ENCODE measurements around the gene FBXL19. TPM values are rescaled to one million over a fixed set of nuclear protein-coding genes. Genes with fewer than 3 reads are reported as not detected.

The FBXL19 gene
- total RNA-seq, 3 donors from 2014 or later: 25.8 to 31.3 (median 30.8) TPM

- H3K27me3 Mint-ChIP-seq (ENCODE audit: low read depth): no peaks in the 10 kb centered on the region
- H3K4me1 Mint-ChIP-seq (ENCODE audit: low read depth): peaks cover 15% of the 10 kb centered on the region
- peak overlapping the region; percentile 99 for H3K4me3 Mint-ChIP-seq
- no peaks in the 10 kb centered on the region for H3K36me3 Mint-ChIP-seq (ENCODE audit: insufficient read depth)
- ATAC-seq: peak; percentile 75 to 78
- H3K9me3 Mint-ChIP-seq: no peaks in the 10 kb centered on the region
- DNase-seq: peak; percentile 91
Measured at GRCh38 chr16:30922960-30923535, 324 bp upstream of the FBXL19 start.

DNA sequence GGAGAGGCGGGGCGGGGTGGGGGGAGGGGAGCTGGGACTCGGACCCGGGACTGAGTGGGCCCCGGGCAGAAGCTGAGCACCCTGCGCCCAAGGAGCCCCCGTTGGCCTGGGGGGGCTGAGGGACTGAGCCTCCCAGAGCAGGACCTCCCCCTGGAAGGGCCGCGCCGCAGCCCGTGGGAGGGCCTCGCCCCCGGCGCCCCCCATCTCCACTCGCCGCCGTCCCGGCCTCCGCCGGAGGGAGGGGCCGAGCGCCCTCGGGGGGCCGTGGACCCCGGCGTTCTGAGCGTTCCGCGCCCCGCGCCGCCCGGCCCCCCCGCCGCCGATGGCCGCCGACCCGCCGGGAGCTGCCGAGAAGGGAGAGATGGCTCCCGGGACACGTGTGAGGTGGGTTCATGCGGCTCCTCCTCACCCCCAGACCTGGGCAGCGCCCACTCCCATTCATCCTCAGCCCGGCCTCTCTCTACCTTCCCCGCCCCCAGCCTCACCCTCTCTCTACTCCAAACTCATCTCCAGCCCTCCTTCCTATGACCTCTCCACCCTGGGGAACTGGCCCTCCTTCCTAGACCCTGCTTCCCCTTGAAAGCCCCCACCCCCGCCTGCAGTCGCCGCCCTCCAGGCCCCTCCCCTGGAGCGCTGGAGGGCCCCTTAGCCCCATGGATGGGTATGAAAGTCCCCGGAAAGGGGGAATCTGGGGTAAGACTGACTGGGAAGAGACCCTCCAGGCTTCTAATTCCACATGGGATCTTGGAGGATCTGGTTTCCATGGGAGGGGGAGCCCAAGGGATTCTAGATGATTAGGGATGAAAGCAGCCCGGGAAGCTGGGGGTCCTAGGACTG is 922 bp downstream of the FBXL19 start:
- ATAC-seq (no peak), DNase-seq (no peak)
- peaks cover 15% of the 10 kb centered on the region for H3K4me1 Mint-ChIP-seq (ENCODE audit: low read depth)
- peak overlapping the region; percentile 75 for H3K4me3 Mint-ChIP-seq
- no peaks in the 10 kb centered on the region for H3K36me3 Mint-ChIP-seq (ENCODE audit: insufficient read depth)
- no peaks in the 10 kb centered on the region for H3K27me3 Mint-ChIP-seq (ENCODE audit: low read depth)
- H3K9me3 Mint-ChIP-seq: no peaks in the 10 kb centered on the region

- Mint-ChIP-seq H3K36me3 (ENCODE audit: insufficient read depth) (no peaks in the 10 kb centered on the region), H3K27me3 (ENCODE audit: low read depth) (no peaks in the 10 kb centered on the region), H3K4me1 (ENCODE audit: low read depth) (peaks cover 15% of the 10 kb centered on the region), H3K4me3 (peak overlapping the region; percentile 75), H3K9me3 (no peaks in the 10 kb centered on the region)
- DNase-seq (no peak), ATAC-seq (no peak)
Measured at GRCh38 chr16:30924913-30925631, 1.7 kb downstream of the FBXL19 start.

DNA sequence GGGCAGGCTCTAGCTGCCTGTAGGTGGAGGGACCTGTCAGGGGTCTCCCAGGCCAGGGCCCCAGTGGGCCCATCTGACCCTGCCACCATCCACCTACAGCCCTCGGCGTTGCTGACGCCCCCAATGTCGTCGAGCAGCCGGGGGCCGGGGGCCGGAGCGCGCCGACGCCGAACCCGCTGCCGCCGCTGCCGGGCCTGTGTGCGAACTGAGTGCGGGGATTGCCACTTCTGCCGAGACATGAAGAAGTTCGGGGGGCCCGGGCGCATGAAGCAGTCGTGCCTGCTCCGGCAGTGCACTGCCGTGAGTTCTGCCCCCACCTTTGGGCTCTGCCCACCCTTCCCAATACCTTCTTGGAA is 2.2 kb downstream of the FBXL19 start:
- Mint-ChIP-seq H3K4me1 (ENCODE audit: low read depth) (peaks cover 15% of the 10 kb centered on the region), H3K4me3 (no peak overlapping the region), H3K36me3 (ENCODE audit: insufficient read depth) (no peaks in the 10 kb centered on the region), H3K27me3 (ENCODE audit: low read depth) (no peaks in the 10 kb centered on the region), H3K9me3 (no peaks in the 10 kb centered on the region)
- no peak for ATAC-seq
- no peak for DNase-seq

DNA sequence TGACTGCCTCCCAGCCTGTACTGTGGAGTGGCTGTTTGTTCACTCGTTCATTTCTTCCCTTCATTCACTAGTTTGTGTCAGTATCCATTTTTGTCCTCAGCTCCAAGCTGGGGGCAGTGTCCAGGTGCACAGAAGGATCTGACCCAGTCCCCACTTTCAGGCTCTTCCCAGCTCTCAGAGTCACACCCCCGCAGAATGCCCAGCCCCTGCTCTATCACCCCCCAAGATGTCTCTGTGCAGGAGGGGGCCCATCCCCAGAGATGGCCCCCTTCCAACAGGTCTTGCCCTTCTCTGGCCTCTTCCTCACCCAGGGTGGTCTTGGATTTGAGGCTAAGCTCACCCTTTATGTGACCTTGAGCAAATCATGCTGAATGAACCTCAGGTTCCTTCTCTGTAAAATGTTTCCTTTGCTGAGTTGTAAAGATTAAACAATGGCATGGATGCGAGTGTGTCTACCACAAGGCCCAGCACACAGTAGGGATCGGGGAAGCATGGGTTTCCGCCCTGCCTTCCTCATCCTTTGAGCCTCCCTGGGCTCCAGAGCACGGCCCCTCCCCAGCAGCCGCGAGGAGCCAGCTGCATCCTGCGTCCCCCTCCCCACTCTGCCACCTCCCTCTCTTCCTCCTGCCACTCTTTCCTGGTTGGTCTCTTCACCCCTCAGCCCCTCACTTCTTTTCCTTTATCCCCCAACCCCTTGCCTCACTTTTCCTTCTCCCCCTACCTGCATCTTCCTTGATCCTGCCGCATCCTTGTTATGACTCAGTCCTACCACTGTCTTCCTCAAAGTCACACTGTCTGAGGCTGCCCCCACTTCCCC is 2.8 kb downstream of the FBXL19 start:
- Mint-ChIP-seq H3K9me3 (no peaks in the 10 kb centered on the region), H3K4me3 (peak overlapping the region; percentile 27), H3K27me3 (ENCODE audit: low read depth) (no peaks in the 10 kb centered on the region), H3K4me1 (ENCODE audit: low read depth) (peaks cover 15% of the 10 kb centered on the region), H3K36me3 (ENCODE audit: insufficient read depth) (peaks cover 2% of the 10 kb centered on the region)
- DNase-seq (no peak), ATAC-seq (no peak)

DNA sequence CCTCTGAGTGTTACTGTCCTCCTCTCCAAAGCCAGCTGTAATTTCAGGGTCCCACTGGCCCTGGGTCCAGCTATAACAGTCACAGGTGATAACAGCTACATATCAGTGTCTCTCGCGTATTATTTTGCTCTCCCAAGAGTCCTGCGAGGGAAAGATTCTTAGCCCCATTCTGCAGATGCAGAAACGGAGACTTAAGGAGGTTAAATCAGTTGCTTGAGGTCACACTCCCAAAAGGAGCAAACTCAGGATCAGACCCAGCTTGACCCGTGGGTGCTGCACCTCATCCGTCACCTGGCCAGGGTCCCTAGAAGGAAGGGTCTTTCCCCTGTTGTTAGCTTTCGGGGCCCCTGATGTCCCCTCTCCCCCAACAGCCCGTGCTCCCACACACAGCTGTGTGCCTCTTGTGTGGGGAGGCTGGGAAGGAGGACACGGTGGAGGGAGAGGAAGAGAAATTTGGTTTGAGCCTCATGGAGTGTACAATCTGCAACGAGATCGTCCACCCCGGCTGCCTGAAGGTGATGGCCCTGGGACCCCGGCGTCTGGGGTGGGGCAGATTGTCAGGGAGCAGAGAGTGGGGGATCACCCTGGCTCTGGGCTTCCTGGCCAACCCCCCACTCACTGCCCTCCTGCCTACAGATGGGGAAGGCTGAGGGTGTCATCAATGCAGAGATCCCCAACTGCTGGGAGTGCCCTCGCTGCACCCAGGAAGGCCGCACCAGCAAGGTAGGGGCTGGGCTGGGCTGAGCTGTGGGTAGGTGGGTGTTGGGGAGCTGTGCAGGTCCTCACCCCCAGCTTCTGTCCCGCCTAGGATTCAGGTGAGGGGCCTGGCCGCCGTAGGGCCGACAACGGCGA is 3.8 kb downstream of the FBXL19 start:
- ATAC-seq: no peak
- Mint-ChIP-seq H3K4me1 (ENCODE audit: low read depth) (peaks cover 11% of the 10 kb centered on the region), H3K36me3 (ENCODE audit: insufficient read depth) (peaks cover 3% of the 10 kb centered on the region), H3K4me3 (no peak overlapping the region), H3K9me3 (no peaks in the 10 kb centered on the region), H3K27me3 (ENCODE audit: low read depth) (no peaks in the 10 kb centered on the region)
- no peak for DNase-seq

DNA sequence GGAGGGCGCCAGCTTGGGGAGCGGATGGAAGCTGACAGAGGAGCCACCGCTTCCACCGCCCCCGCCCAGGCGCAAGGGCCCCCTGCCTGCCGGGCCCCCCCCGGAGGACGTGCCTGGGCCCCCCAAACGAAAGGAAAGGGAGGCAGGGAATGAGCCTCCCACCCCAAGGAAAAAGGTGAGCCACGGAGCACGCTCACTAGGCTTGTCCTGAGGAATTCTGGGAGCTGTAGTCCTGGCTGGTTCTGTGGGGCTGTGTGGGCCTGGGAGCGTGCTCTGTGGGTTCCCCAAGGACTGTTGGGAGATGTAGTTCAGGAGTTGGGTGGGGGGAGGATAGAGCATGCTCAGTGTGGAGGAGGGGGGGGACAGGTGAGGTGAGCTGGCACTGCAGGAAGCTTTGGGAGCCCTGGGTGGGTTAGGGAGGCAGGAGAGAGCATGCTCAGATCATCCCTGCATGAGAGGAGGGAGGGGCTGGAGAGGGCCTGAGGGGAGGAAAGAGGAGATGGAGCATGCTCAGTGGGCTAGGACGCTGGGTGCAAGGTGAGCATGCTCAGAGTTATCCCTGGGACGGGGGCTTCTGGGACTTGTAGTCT is 4.5 kb downstream of the FBXL19 start:
- DNase-seq: no peak
- peaks cover 9% of the 10 kb centered on the region for H3K4me1 Mint-ChIP-seq (ENCODE audit: low read depth)
- peaks cover 4% of the 10 kb centered on the region for H3K36me3 Mint-ChIP-seq (ENCODE audit: insufficient read depth)
- no peak overlapping the region for H3K4me3 Mint-ChIP-seq
- H3K9me3 Mint-ChIP-seq: no peaks in the 10 kb centered on the region
- ATAC-seq: peak; percentile 20 to 44
- H3K27me3 Mint-ChIP-seq (ENCODE audit: low read depth): no peaks in the 10 kb centered on the region

- H3K4me3 Mint-ChIP-seq: no peak overlapping the region
- peaks cover 8% of the 10 kb centered on the region for H3K4me1 Mint-ChIP-seq (ENCODE audit: low read depth)
- DNase-seq (no peak), ATAC-seq (no peak)
- H3K36me3 Mint-ChIP-seq (ENCODE audit: insufficient read depth): peaks cover 4% of the 10 kb centered on the region
- no peaks in the 10 kb centered on the region for H3K9me3 Mint-ChIP-seq
- H3K27me3 Mint-ChIP-seq (ENCODE audit: low read depth): no peaks in the 10 kb centered on the region
Measured at GRCh38 chr16:30928390-30928789, 5.0 kb downstream of the FBXL19 start.

GRCh38 chr16:30929167-30929566 is 5.8 kb downstream of the FBXL19 start:
- no peak for ATAC-seq
- H3K36me3 Mint-ChIP-seq (ENCODE audit: insufficient read depth): peaks cover 4% of the 10 kb centered on the region
- no peaks in the 10 kb centered on the region for H3K9me3 Mint-ChIP-seq
- peaks cover 8% of the 10 kb centered on the region for H3K4me1 Mint-ChIP-seq (ENCODE audit: low read depth)
- no peaks in the 10 kb centered on the region for H3K27me3 Mint-ChIP-seq (ENCODE audit: low read depth)
- no peak for DNase-seq
- H3K4me3 Mint-ChIP-seq: no peak overlapping the region

GRCh38 chr16:30930160-30930571 is 6.8 kb downstream of the FBXL19 start:
- Mint-ChIP-seq H3K4me3 (no peak overlapping the region), H3K4me1 (ENCODE audit: low read depth) (peaks cover 6% of the 10 kb centered on the region), H3K27me3 (ENCODE audit: low read depth) (no peaks in the 10 kb centered on the region), H3K36me3 (ENCODE audit: insufficient read depth) (peaks cover 7% of the 10 kb centered on the region), H3K9me3 (no peaks in the 10 kb centered on the region)
- DNase-seq: no peak
- ATAC-seq: no peak

- ATAC-seq (no peak), DNase-seq (no peak)
- Mint-ChIP-seq H3K27me3 (ENCODE audit: low read depth) (no peaks in the 10 kb centered on the region), H3K9me3 (no peaks in the 10 kb centered on the region), H3K4me3 (no peak overlapping the region), H3K36me3 (ENCODE audit: insufficient read depth) (peaks cover 7% of the 10 kb centered on the region), H3K4me1 (ENCODE audit: low read depth) (peaks cover 5% of the 10 kb centered on the region)
Measured at GRCh38 chr16:30931068-30931650, 7.8 kb downstream of the FBXL19 start.

DNA sequence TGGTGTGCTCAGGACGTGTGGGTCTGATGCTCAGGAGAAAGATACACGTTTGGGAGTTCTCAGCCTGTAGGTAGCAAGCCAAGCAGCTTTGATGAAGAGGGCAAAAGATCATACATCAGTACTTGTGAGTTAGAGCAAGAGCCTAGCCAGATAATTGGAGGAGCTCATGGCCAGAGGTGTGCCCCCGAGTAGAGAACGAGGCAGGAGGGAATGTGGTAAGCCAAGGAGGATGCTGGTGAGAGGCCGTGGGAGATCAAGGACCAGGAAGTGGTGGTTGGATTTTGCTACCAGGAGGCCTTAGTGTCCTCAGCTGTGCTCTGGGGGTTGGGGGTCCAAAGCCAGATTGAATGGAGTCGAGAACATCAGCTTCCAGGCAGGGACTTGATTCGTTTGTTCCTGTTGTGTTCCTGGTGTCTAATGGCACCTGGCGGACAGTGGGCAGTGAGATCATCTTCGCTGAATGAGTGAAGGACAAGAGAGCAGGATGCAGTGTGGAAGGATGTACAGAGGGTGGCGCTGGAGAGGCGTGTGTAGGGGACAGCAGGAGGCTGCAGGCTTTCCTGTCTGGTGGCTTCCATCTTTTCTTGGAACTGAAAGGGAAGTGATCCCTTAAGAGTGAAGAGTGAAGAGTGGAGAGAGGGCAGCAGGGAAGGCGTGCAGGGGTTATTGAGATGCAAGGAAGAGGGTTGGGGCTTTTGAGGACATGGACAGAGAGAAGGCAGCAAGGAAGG is 11.6 kb downstream of the FBXL19 start:
- no peak overlapping the region for H3K4me3 Mint-ChIP-seq
- DNase-seq (no peak), ATAC-seq (peak; percentile 34 to 50)
- no peaks in the 10 kb centered on the region for H3K27me3 Mint-ChIP-seq (ENCODE audit: low read depth)
- peaks cover 10% of the 10 kb centered on the region for H3K4me1 Mint-ChIP-seq (ENCODE audit: low read depth)
- no peaks in the 10 kb centered on the region for H3K9me3 Mint-ChIP-seq
- peaks cover 9% of the 10 kb centered on the region for H3K36me3 Mint-ChIP-seq (ENCODE audit: insufficient read depth)
